GM18508 (cell line): ENCODE results near the gene VAT1L.
"Not testable (repeated sequence)": the region's sequence is repeated elsewhere in the genome, so short reads cannot be mapped to it uniquely, and the experiment has no call there.

ENCODE experiments used
- ATAC-seq: cut with Tn5 transposase; IDR thresholded peaks from one replicate; pipeline ENCODE4 v1.9.1; 2021; ENCODE audit warnings: moderate number of reproducible peaks; ENCODE audit not compliant: insufficient read depth, unreplicated experiment

The VAT1L gene

GRCh38 chr16:77977339-77977738 is 189.0 kb downstream of the VAT1L start:
- ATAC-seq = no peak

DNA sequence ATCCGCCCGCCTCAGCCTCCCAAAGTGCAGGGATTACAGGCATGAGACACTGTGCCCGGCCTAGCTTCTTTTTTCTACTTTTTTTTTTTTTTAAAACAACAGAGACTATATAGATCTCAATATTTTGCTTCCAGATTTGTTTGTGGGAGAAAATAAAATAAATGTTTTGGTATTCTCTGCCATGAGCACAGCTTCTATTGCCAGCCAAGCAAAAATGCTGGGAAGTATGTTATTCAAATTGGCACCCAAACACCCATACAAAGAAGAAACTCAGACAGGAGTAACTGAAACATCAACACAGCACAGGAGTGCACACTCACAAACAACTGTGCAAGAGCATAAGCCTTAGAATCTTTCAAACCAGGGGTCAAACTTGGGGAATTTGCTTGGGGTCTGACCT is 196.7 kb downstream of the VAT1L start:
- ATAC-seq = no peak

DNA sequence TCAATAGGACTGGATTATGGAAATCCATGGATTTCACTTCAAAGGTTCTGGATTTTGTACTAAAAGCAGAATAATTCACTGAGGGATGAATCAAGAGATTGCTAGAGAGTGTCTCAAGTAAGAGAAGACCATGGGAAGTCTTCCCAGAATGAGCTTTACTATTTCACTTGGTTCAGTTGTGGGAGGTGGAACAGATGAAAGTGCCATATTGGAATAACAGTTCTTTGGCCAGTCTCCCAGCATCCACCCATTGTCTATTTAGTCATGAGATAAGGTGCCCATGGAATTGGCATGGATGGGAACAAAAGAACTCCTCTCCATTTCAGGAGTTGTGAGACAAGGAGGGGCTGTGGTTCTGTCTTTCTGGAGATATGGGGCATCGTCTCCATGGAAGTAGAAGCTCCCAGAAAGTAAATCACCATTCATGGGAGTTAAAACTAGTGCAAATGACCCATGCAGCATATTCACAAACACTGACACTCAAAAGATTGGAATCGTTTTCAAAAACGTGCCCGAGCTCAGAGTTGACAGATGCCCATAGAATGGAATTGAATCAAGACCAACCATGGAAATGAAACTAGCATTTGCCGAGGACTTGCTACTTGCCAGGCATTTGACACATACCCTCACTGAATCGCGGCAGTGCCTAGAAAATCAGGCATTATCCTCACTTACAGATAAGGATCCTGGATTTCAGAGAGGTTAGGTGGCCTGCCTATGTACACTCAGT is 197.8 kb downstream of the VAT1L start:
- no peak for ATAC-seq

DNA sequence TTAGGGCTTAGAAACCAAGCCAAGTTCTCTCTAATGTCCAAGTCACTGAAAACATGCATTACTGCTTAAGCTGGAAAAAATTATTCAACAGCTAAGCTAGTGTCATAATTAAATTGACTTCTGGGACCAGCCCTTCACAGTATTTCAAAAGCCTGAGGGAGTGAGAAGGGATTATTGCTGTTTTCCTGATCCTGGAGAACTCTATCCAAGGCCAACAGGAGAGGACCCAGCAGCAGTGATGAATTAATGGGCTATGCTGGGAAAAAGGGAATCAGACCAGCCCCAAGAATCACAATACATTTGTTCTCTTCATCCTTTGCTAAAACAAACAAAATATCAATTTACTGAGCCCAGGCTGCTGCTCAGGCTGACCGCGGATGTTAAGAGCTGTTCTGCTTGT is 199.4 kb downstream of the VAT1L start:
- ATAC-seq = no peak

DNA sequence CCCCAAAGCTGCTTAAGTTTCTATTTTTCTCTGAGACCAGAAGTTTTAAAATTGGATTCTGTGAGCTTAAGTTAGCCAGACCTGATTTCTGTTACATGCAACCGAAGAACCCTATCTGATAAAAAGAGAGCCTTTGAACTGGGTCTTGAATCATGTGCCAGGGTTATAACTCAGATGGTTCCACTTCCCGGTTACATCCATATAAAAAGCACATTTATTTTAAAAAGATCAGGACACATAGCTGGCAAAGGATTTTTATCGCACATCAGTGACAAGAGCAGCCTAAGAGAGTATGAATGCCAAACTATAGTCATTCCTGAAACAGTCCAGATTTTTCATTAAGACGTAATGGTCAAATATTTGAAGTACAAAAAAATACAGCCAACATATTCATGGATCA is 201.5 kb downstream of the VAT1L start:
- ATAC-seq = no peak

DNA sequence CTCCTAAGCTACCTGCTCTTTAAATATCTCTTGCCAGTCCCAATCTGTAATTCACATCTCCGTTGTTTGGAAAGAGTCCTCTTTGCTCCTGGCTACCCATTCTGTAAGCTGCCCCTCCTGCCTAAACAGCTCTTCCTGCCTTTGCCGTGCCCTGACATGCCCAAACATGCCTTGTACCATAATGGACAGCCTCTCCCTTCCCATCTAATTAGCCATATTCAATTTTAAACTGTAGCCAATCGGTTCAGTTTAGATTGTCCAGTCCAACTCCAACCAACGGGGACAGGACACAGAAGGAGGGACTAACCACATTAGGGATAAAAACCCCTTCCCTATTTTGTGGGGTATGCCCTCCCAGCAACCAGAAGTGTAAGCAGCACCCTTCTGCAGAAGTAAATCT is 203.3 kb downstream of the VAT1L start:
- ATAC-seq = no peak

DNA sequence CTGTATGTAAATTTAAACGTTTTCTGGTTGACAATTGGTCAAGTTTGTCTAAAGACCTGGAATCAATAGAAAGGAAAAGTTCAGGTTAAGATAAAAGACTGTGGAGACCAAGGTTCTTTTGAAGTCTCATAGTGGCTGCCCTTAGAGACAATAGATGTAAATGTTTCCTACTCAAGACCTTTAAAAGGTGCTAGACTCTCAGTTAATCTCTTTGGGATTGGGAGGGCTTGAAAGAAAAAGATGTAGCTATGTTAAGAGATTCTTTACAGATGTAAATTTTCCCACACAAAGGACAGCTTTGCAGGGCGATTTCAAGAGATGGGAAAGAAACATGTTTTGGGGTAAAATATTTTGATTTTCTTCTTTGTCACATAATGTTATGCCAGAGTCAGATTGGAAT is 204.0 kb downstream of the VAT1L start:
- not testable (repeated sequence) for ATAC-seq

- ATAC-seq = no peak
These were observed 205.0 kb downstream of the VAT1L start for GRCh38 chr16:77993111-77993985.

- ATAC-seq = no peak
These were observed 207.6 kb downstream of the VAT1L start for GRCh38 chr16:77995843-77996455.

DNA sequence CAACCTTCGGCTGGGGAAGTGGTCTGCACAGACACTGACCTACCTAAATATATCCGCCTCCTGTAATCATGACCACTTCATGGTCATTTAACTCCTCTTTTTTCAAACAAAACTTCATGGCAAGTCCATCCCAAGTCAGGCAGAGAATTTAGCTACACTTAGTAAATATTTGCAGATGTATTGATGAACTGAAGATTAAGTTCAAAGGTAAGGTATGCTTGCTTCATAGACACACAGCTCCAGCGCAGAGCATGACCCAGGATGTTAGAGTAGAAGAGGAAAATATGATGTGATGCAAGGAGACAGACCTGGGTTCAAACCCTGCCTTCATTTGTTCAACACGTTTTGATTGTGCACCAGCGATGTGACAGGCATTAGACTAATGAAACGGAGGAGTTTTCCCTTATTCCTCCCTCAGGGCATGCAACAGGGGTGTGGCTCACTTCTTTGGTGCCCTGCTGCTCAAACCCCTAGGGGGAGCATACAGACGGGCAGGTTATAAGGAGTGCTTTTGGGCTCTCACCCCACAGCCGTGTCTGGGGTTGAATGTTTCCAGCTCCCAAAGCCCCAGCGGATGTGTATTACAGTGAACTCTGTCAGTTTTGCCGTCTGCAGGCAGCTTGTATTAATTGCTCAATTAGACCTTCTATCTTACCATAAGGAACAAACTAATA is 210.1 kb downstream of the VAT1L start:
- no peak for ATAC-seq

GRCh38 chr16:78001451-78002025 is 213.2 kb downstream of the VAT1L start:
- no peak for ATAC-seq

DNA sequence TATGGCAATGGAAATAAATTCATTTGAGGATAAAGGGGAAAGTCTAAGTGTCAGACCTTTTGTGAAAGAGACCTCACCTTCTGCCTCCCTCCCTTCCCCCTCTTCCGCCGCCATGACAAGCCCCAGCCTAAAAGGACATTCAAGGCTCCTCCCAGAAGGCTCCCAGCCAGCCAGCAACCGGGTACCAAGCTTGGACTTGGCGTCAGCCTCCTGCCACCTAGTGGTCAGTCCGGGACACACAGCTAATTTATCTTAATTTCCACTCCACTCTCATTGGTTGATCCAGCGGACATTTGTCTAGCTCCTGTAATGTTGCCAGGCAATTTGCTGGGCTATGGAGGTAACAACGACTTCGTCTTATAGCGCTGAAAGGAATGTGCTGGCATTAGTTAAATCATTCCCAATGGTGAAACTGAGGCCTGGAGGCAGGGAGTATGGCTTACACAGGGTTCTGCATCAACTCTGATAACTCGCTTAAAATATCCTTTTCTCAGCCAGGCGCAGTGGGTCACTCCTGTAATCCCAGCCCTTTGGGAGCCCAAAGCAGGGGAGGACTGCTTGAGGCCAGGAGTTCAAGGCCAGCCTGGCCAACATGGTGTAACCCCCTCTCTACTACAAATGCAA is 214.7 kb downstream of the VAT1L start:
- peak; percentile 96 for ATAC-seq

GRCh38 chr16:78004517-78004916 is 216.2 kb downstream of the VAT1L start:
- ATAC-seq = no peak

DNA sequence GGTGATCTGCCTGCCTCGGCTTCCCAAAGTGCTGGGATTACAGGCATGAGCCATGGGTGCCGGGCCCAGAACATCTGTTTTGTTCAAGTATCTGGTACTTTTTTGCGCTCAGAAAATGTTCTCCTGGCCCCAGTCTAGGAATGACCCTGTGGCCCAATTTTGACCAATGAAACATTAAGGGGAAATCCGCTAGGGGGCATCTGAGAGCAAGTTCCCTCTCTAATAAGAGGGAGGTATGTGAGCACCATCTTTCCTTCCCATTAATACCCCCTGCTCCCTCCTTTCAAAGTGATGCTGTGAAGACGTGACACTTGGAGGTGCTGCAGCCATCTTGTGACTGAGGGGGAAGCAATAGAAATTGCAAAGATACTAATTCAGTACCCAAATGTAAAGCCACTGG is 217.5 kb downstream of the VAT1L start:
- ATAC-seq = no peak

DNA sequence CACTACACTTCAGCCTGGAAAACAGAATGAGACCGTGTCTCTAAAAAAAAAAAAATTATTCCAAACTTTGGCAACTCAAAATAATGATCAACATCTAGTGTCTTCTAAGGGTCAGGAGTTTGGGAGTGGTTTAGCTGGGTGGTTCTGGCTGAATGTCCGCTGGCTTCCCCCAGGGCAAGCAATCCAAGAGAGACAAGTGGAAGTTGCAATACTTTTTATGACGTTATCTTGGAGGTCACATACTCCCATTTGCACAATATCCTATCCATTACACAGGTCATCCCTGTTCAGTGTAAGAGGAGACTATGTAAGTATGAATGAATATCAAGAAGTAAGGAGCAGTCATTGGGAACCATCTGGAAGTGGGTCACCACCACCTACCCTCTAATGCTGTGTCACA is 218.8 kb downstream of the VAT1L start:
- no peak for ATAC-seq

GRCh38 chr16:78022347-78023060 is 234.1 kb downstream of the VAT1L start, which contains the start of gene CLEC3A:
TSS of gene CLEC3A (plus strand) at chr16:78022548. CDS start at chr16:78022627, 79 bp downstream.
- ATAC-seq = no peak

GRCh38 chr16:78024159-78024558 is 235.8 kb downstream of the VAT1L start:
- no peak for ATAC-seq

- ATAC-seq = no peak
These were observed 237.3 kb downstream of the VAT1L start for GRCh38 chr16:78025631-78026030.

DNA sequence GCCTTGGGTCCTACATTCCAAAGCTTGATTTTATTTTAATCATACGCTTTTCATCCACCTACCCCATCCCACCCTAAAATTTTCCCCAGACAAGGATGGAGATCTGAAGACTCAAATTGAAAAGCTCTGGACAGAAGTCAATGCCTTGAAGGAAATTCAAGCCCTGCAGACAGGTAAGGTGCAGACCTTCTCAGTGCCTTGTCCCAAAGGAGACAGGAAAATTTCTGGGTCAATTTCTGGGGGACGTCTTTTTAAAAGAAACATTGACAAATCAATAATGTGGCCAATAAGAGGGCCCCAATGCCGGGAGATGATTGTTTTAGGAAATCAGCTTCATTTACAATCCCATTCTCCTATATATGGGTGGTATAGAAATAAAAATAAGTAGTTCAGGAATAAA is 239.7 kb downstream of the VAT1L start:
- ATAC-seq = no peak
